Naive thymus-derived CD4-positive, alpha-beta T cell (primary cell): ENCODE data around the gene MGME1. TPM values are rescaled to one million over a fixed set of nuclear protein-coding genes. Genes with fewer than 3 reads are reported as not detected.

Experiments
- ATAC-seq: fragments of 150-1000 bp; cut with Tn5 transposase; 2 replicates; pipeline ENCODE4 v1.10.0; 2021; ENCODE audit warnings: mild to moderate bottlenecking, moderate library complexity
- CTCF ChIA-PET: fragments of 350-600 bp; sonication (Branson Sonifier 250); formaldehyde crosslinking; loops from one replicate; lab custom pipeline; 2021; ENCODE audit warnings: antibody characterized with exemption; lab: Charles Lee
- POLR2A ChIA-PET: fragments of 350-600 bp; sonication (Branson Sonifier 250); formaldehyde crosslinking; loops from one replicate; lab custom pipeline; 2021; ENCODE audit warnings: antibody characterized with exemption, inconsistent platforms; lab: Charles Lee
- DNase-seq, 9 donors: peaks; one replicate each; pipeline versions ENCODE4 v3.0.0 to v3.0.0-alpha.2; 2020 to 2022; ENCODE audit warnings: mixed read lengths in 1 of 9
- H3K27ac ChIP-seq: one replicate; pipeline ENCODE4 v1.7.0; 2013; ENCODE audit warnings: mild to moderate bottlenecking, low read depth, low read length, moderate library complexity
- H3K27me3 ChIP-seq, 2 donors: one replicate each; pipeline ENCODE4 v1.7.0; 2013; ENCODE audit warnings: low read length in 2 of 2, mild to moderate bottlenecking in 2 of 2, moderate library complexity in 2 of 2; ENCODE audit not compliant: control insufficient read depth in 2 of 2, insufficient read depth in 2 of 2
- H3K36me3 ChIP-seq, 3 experiments: 1 replicate in 2 of 3; 2 replicates in 1 of 3; pipeline ENCODE4 v1.7.0; 2013; ENCODE audit warnings: low read length in 3 of 3, mild to moderate bottlenecking in 3 of 3, moderate library complexity in 1 of 3; ENCODE audit not compliant: insufficient read depth in 3 of 3, control insufficient read depth in 2 of 3
- H3K4me1 ChIP-seq, 2 donors: one replicate each; pipeline ENCODE4 v1.7.0; 2013; ENCODE audit warnings: low read length in 2 of 2, mild to moderate bottlenecking in 2 of 2, moderate library complexity in 1 of 2; ENCODE audit not compliant: control insufficient read depth in 2 of 2, insufficient read depth in 2 of 2
- H3K4me3 ChIP-seq: 2 replicates; pipeline ENCODE4 v1.7.0; 2013; ENCODE audit warnings: mild to moderate bottlenecking, low read length
- H3K9me3 ChIP-seq, 3 experiments: 1 replicate in 2 of 3; 2 replicates in 1 of 3; pipeline ENCODE4 v1.7.0; 2013; ENCODE audit warnings: low read length in 3 of 3; ENCODE audit not compliant: control insufficient read depth in 2 of 3
- H3K27ac Mint-ChIP-seq, 9 donors: one replicate each; pipeline ENCODE4 v1.8.0; 2020 to 2022; ENCODE audit warnings: mixed read lengths in 9 of 9, mild to moderate bottlenecking in 8 of 9, moderate library complexity in 5 of 9, inconsistent platforms in 2 of 9
- H3K27me3 Mint-ChIP-seq, 5 donors: one replicate each; pipeline ENCODE4 v1.8.0; 2021 to 2022; ENCODE audit warnings: mixed read lengths in 5 of 5, mild to moderate bottlenecking in 1 of 5
- H3K36me3 Mint-ChIP-seq, 5 donors: one replicate each; pipeline ENCODE4 v1.8.0; 2020 to 2022; ENCODE audit warnings: mixed read lengths in 5 of 5, mild to moderate bottlenecking in 3 of 5, inconsistent platforms in 1 of 5
- H3K4me1 Mint-ChIP-seq, 7 donors: one replicate each; pipeline ENCODE4 v1.8.0; 2020 to 2022; ENCODE audit warnings: mixed read lengths in 7 of 7, mild to moderate bottlenecking in 3 of 7, inconsistent platforms in 1 of 7
- H3K4me3 Mint-ChIP-seq, 10 donors: one replicate each; pipeline ENCODE4 v1.8.0; 2020 to 2022; ENCODE audit warnings: mild to moderate bottlenecking in 10 of 10, mixed read lengths in 10 of 10, moderate library complexity in 6 of 10, inconsistent platforms in 2 of 10
- H3K9me3 Mint-ChIP-seq, 11 donors: one replicate each; pipeline ENCODE4 v1.8.0; 2020 to 2022; ENCODE audit warnings: mixed read lengths in 11 of 11, mild to moderate bottlenecking in 4 of 11, inconsistent platforms in 1 of 11, moderate library complexity in 1 of 11
- intact Hi-C, 2 donors: fragments of 100-400 bp; cut with micrococcal nuclease; formaldehyde crosslinking; loops; one replicate each; pipeline ENCODE4 v1.15.1; 2023
- polyA plus RNA-seq, 2 donors: library from polyadenylated mRNA; unstranded; fragments of 300-500 nt; fragmentation: Illumina TruSeq; gene quantifications; one replicate each; pipeline ENCODE4 v1.2.3, GENCODE V29; 2021
- total RNA-seq, 6 experiments: library from RNA in 5 of 6; stranded (reverse) in 5 of 6; gene quantifications; 1 replicate in 5 of 6; 2 replicates in 1 of 6; pipeline ENCODE4 v1.2.3 and lab custom pipeline; 2021 to 2026

Gene MGME1
- total and polyA plus RNA-seq, 7 experiments from 2014 or later = 4.9 to 41.0 (median 13.1) TPM

- no peaks in the 10 kb centered on the region for H3K9me3 ChIP-seq
- ChIA-PET POLR2A (no interaction called here), CTCF (no interaction called here)
- H3K27ac Mint-ChIP-seq = peak overlapping the region in 6 of 9 donors; percentile 3 to 80 (median 16)
- no peak overlapping the region for H3K4me3 ChIP-seq
- peaks cover 61 to 95% (median 83%) of the 10 kb centered on the region in 7 donors for H3K4me1 Mint-ChIP-seq
- H3K27me3 ChIP-seq = no peaks in the 10 kb centered on the region
- H3K36me3 Mint-ChIP-seq = peaks cover 0 to 40% (median 0%) of the 10 kb centered on the region in 5 donors
- ATAC-seq (no peak), DNase-seq (no peak)
- intact Hi-C loops = loop anchor here in 1 of 2 donors (1.0 to 10.0 kb wide), 2 partner anchors 8 to 427 kb away; partner anchors contain the start of genes BFSP1 and MGME1
- no peak overlapping the region for H3K27ac ChIP-seq
- peak overlapping the region in 5 of 10 donors; percentile 1 to 56 (median 14) for H3K4me3 Mint-ChIP-seq
- peaks cover 0 to 3% (median 0%) of the 10 kb centered on the region in 11 donors for H3K9me3 Mint-ChIP-seq
- H3K4me1 ChIP-seq = peaks cover 53 to 65% of the 10 kb centered on the region in 2 donors
- no peaks in the 10 kb centered on the region for H3K27me3 Mint-ChIP-seq
- H3K36me3 ChIP-seq = peaks cover 0 to 4% (median 0%) of the 10 kb centered on the region in 3 experiments
These were observed 7.3 kb upstream of the MGME1 start for GRCh38 chr20:17961587-17961940.

DNA sequence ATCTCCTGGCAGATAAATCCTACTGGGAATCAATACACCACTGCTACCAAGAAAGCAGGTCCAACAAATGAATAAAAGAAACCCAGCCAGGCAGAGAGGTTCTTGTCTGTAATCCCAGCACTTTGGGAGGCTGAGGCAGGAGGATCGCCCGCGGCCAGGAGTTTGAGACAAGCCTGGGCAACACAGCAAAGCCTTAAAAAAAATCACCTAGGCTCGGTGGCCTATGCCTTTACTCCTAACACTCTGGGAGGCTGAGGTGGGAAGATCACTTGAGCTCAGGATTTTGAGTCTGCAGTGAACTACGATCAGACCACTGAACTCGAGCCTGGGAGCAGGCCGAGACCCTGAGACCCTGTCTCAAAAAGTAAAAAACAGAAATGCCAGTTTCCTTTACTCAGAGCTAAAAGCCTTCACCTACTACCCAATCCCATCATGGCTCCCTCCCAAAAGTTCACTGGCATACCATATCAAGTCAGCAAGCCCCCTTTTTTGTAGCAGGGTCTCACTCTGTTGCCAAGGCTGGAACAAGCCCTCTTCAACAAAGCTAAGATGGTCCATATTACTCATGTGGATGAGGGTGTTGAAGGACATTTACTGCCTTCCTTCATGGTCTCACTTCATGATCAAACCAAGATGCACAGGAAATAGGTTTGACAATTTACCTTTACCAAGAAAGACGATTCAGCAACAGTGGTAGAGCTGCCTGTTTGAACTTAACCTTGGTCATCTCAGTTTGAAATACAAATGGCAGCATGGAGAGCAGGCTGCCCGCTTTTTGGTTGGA, 5.5 kb upstream of the MGME1 start:
- POLR2A ChIA-PET = no interaction called here
- no peak overlapping the region for H3K27ac ChIP-seq
- H3K4me3 ChIP-seq = no peak overlapping the region
- peaks cover 0 to 2% (median 0%) of the 10 kb centered on the region in 11 donors for H3K9me3 Mint-ChIP-seq
- DNase-seq = no peak
- CTCF ChIA-PET = no interaction called here
- peak overlapping the region in 9 of 10 donors; percentile 25 to 94 (median 60) for H3K4me3 Mint-ChIP-seq
- H3K4me1 ChIP-seq = peaks cover 54 to 59% of the 10 kb centered on the region in 2 donors
- no peak for ATAC-seq
- peaks cover 62 to 88% (median 80%) of the 10 kb centered on the region in 7 donors for H3K4me1 Mint-ChIP-seq
- H3K27me3 Mint-ChIP-seq = no peaks in the 10 kb centered on the region
- H3K27ac Mint-ChIP-seq = peak overlapping the region in 5 of 9 donors; percentile 28 to 80 (median 55)
- no peaks in the 10 kb centered on the region for H3K9me3 ChIP-seq
- intact Hi-C loops = loop anchor here in 1 of 2 donors (1.0 to 10.0 kb wide), 2 partner anchors 429 to 544 kb away; partner anchors contain the start of genes BFSP1 and SEC23B
- peaks cover 0 to 45% (median 0%) of the 10 kb centered on the region in 5 donors for H3K36me3 Mint-ChIP-seq
- H3K36me3 ChIP-seq = no peaks in the 10 kb centered on the region
- H3K27me3 ChIP-seq = no peaks in the 10 kb centered on the region

GRCh38 chr20:17964073-17964472, 4.7 kb upstream of the MGME1 start:
- CTCF ChIA-PET = no interaction called here
- H3K9me3 Mint-ChIP-seq = peaks cover 0 to 2% (median 0%) of the 10 kb centered on the region in 11 donors
- no peak for DNase-seq

GRCh38 chr20:17964632-17965031, 4.2 kb upstream of the MGME1 start:
- Histone ChIP-seq H3K27ac (no peak overlapping the region), H3K36me3 (no peaks in the 10 kb centered on the region), H3K27me3 (no peaks in the 10 kb centered on the region), H3K4me3 (peak overlapping the region; percentile 91), H3K9me3 (no peaks in the 10 kb centered on the region), H3K4me1 (peaks cover 42 to 45% of the 10 kb centered on the region in 2 donors)
- H3K4me3 Mint-ChIP-seq = peak overlapping the region; percentile 41 to 95 (median 89)
- ChIA-PET CTCF (interaction anchor here (3.0 kb wide), 1 partner anchor 9 kb away, joined by 18 read pairs; no protein-coding TSS in a partner anchor), POLR2A (interaction anchor here (1.2 to 1.8 kb wide), 3 partner anchors 9 to 282 kb away, joined by 4 to 6 read pairs (median 5); partner anchors contain the start of gene RRBP1)
- H3K4me1 Mint-ChIP-seq = peaks cover 54 to 76% (median 70%) of the 10 kb centered on the region in 7 donors
- no peak for ATAC-seq
- H3K27me3 Mint-ChIP-seq = no peaks in the 10 kb centered on the region
- DNase-seq = no peak
- intact Hi-C loops = loop anchor here (5.0 to 10.0 kb wide), 4 partner anchors 430 to 1392 kb away; partner anchors contain the start of genes KIF16B (in 2 of the 2), BFSP1 (in 1 of the 2) and SMIM26 (in 1 of the 2)
- H3K36me3 Mint-ChIP-seq = peaks cover 0 to 42% (median 0%) of the 10 kb centered on the region in 5 donors
- peak overlapping the region in 8 of 9 donors; percentile 34 to 96 (median 80) for H3K27ac Mint-ChIP-seq
- peaks cover 0 to 2% (median 0%) of the 10 kb centered on the region in 11 donors for H3K9me3 Mint-ChIP-seq

More at GRCh38 chr20:17964073-17964472, 4.7 kb upstream of the MGME1 start:
- Mint-ChIP-seq H3K4me3 (peak overlapping the region; percentile 10 to 95 (median 76)), H3K27me3 (no peaks in the 10 kb centered on the region), H3K4me1 (peaks cover 59 to 80% (median 73%) of the 10 kb centered on the region in 7 donors), H3K36me3 (peaks cover 0 to 45% (median 0%) of the 10 kb centered on the region in 5 donors), H3K27ac (peak overlapping the region in 3 of 9 donors; percentile 13 to 80 (median 55))
- POLR2A ChIA-PET = no interaction called here
- intact Hi-C loops = loop anchor here in 1 of 2 donors (10.0 kb wide), 1 partner anchor 429 kb away; the partner anchor contains the start of gene BFSP1
- Histone ChIP-seq H3K27ac (no peak overlapping the region), H3K36me3 (no peaks in the 10 kb centered on the region), H3K4me1 (peaks cover 46 to 51% of the 10 kb centered on the region in 2 donors), H3K27me3 (no peaks in the 10 kb centered on the region), H3K9me3 (no peaks in the 10 kb centered on the region), H3K4me3 (no peak overlapping the region)
- no peak for ATAC-seq

DNA sequence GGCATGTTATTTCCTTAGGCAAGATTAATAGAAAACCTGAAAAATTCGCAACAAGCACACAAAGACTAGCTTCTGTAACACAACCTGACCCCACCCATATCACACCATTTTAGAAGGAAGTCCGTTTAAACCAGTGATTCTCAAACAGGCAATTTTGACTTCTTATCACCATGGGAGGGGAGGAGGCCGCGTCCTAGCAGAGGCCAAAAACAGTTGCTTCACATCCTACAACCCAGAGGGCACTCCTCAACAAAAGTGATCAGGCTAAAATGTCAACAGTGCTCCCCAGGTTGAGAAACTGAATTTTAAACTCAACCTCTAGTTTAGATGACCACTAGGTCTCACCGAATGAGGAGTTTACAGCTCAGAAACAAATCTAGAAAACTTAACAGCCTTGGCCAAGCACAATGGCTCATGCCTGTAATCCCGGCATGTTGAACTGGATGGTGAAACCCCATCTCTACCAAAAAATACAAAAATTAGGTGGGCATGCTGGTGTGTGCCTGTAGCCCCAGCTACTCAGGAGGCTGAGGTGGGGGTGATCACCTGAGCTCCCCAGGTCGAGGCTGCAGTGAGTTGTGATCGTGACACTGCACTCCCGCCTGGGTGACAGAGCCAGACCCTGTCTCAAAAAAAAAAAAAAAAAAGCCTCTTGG, 3.6 kb upstream of the MGME1 start:
- intact Hi-C loops = loop anchor here (5.0 to 10.0 kb wide), 4 partner anchors 430 to 1393 kb away; partner anchors contain the start of genes KIF16B (in 2 of the 2), BFSP1 (in 1 of the 2) and SMIM26 (in 1 of the 2)
- H3K4me3 Mint-ChIP-seq = peak overlapping the region; percentile 83 to 97 (median 92)
- peaks cover 0 to 47% (median 0%) of the 10 kb centered on the region in 5 donors for H3K36me3 Mint-ChIP-seq

More for the DNA sequence above, 3.6 kb upstream of the MGME1 start:
- ATAC-seq (no peak), DNase-seq (no peak)
- no peaks in the 10 kb centered on the region for H3K36me3 ChIP-seq
- no peaks in the 10 kb centered on the region for H3K27me3 ChIP-seq
- H3K4me3 ChIP-seq = peak overlapping the region; percentile 91
- H3K27ac ChIP-seq = peak overlapping the region; percentile 96
- POLR2A ChIA-PET = interaction anchor here (0.6 to 1.8 kb wide), 4 partner anchors 10 to 359 kb away, joined by 3 to 6 read pairs (median 4); partner anchors contain the start of gene RRBP1
- no peaks in the 10 kb centered on the region for H3K9me3 ChIP-seq
- peaks cover 54 to 76% (median 69%) of the 10 kb centered on the region in 7 donors for H3K4me1 Mint-ChIP-seq
- CTCF ChIA-PET = interaction anchor here (3.0 kb wide), 1 partner anchor 9 kb away, joined by 18 read pairs; no protein-coding TSS in a partner anchor
- peaks cover 42 to 43% of the 10 kb centered on the region in 2 donors for H3K4me1 ChIP-seq
- peaks cover 0 to 2% (median 0%) of the 10 kb centered on the region in 11 donors for H3K9me3 Mint-ChIP-seq
- no peaks in the 10 kb centered on the region for H3K27me3 Mint-ChIP-seq
- H3K27ac Mint-ChIP-seq = peak overlapping the region; percentile 45 to 98 (median 93)
